Measurements from ENCODE around the gene GGCX.
A peak's percentile ranks its signal among the peaks of the same experiment; 100 is the strongest.
"Not testable (repeated sequence)": the region's sequence is repeated elsewhere in the genome, so short reads cannot be mapped to it uniquely, and the experiment has no call there.

Gene GGCX

GRCh38 chr2:85566265-85566664, 5.0 kb upstream of the GGCX start:
- peaks cover 5% of the 10 kb centered on the region for H3K27me3 ChIP-seq (ENCODE audit: insufficient read depth, low read length, poor library complexity)
- no peak overlapping the region for H2BK5ac ChIP-seq (ENCODE audit: low read length)
- no peak overlapping the region for H3K9ac ChIP-seq (ENCODE audit: low read length)
- no peak overlapping the region for H3K23ac ChIP-seq (ENCODE audit: low read length)
- WGBS (ENCODE audit: extremely low coverage, insufficient coverage, low lambda C conversion rate) = no CpG with 5 or more reads among the region's 4 CpGs
- H2BK15ac ChIP-seq (replicated peaks; ENCODE audit: low read depth) = no peak overlapping the region
- no peak overlapping the region for H3K4me3 ChIP-seq (ENCODE audit: low read length)
- no peaks in the 10 kb centered on the region for H3K4me1 ChIP-seq (ENCODE audit: control insufficient read depth, low read depth, low read length)
- H3K56ac ChIP-seq (ENCODE audit: low read length) = no peak overlapping the region
- H2BK120ac ChIP-seq (ENCODE audit: low read depth, low read length) = no peak overlapping the region
- H4K5ac ChIP-seq (ENCODE audit: low read length) = no peak overlapping the region
- H3K4ac ChIP-seq (ENCODE audit: low read depth, low read length) = no peak overlapping the region
- H3K18ac ChIP-seq (ENCODE audit: low read length) = no peak overlapping the region
- H3K27ac ChIP-seq (ENCODE audit: low read depth, low read length) = no peak overlapping the region
- no peak for DNase-seq
- no peaks in the 10 kb centered on the region for H3K79me1 ChIP-seq (ENCODE audit: low read length)
- H3K79me2 ChIP-seq (ENCODE audit: control insufficient read depth, insufficient read depth, low read length) = no peaks in the 10 kb centered on the region
- H2AK5ac ChIP-seq (ENCODE audit: low read length) = no peak overlapping the region
- no peaks in the 10 kb centered on the region for H3K36me3 ChIP-seq (ENCODE audit: control insufficient read depth, insufficient read depth, low read length)
- H4K8ac ChIP-seq (ENCODE audit: low read depth, low read length) = no peak overlapping the region
- H3K4me2 ChIP-seq (ENCODE audit: low read length) = no peak overlapping the region

DNA sequence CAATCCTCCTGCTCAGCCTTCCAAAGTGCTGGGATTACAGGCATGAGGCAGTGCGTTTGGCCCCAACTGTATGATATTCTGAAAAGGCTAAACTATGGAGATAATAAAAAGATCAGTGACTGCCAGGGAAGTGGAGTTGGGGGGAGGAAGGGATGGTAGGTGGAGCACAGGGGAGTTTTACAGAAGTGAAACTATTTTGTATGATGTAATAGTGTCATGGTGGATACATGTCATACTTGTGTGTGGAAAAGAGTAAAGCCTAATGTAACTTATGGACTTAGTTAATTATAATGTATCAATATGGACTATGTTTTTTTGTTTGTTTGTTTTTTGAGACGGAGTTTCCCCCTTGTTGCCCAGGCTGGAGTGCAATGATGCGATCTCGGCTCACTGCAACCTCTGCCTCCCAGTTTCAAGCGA, 2.9 kb upstream of the GGCX start:
- H2BK15ac ChIP-seq (replicated peaks; ENCODE audit: low read depth) = no peak overlapping the region
- H2AK5ac ChIP-seq (ENCODE audit: low read length) = no peak overlapping the region
- H3K4me3 ChIP-seq (ENCODE audit: low read length) = no peak overlapping the region
- no peaks in the 10 kb centered on the region for H3K4me1 ChIP-seq (ENCODE audit: control insufficient read depth, low read depth, low read length)
- no peaks in the 10 kb centered on the region for H3K36me3 ChIP-seq (ENCODE audit: control insufficient read depth, insufficient read depth, low read length)
- no peak overlapping the region for H3K9ac ChIP-seq (ENCODE audit: low read length)
- no peak overlapping the region for H4K8ac ChIP-seq (ENCODE audit: low read depth, low read length)
- H3K79me2 ChIP-seq (ENCODE audit: control insufficient read depth, insufficient read depth, low read length) = peaks cover 12% of the 10 kb centered on the region
- no peak overlapping the region for H2BK5ac ChIP-seq (ENCODE audit: low read length)
- H3K27me3 ChIP-seq (ENCODE audit: insufficient read depth, low read length, poor library complexity) = no peaks in the 10 kb centered on the region
- H3K79me1 ChIP-seq (ENCODE audit: low read length) = peaks cover 3% of the 10 kb centered on the region
- H4K5ac ChIP-seq (ENCODE audit: low read length) = no peak overlapping the region
- no CpG with 5 or more reads among the region's 5 CpGs for WGBS (ENCODE audit: extremely low coverage, insufficient coverage, low lambda C conversion rate)
- no peak overlapping the region for H3K23ac ChIP-seq (ENCODE audit: low read length)
- no peak overlapping the region for H3K27ac ChIP-seq (ENCODE audit: low read depth, low read length)
- H3K18ac ChIP-seq (ENCODE audit: low read length) = no peak overlapping the region
- no peak overlapping the region for H3K4ac ChIP-seq (ENCODE audit: low read depth, low read length)
- no peak overlapping the region for H3K56ac ChIP-seq (ENCODE audit: low read length)
- DNase-seq = no peak
- no peak overlapping the region for H3K4me2 ChIP-seq (ENCODE audit: low read length)
- no peak overlapping the region for H2BK120ac ChIP-seq (ENCODE audit: low read depth, low read length)

- no peak overlapping the region for H3K23ac ChIP-seq (ENCODE audit: low read length)
- H3K9ac ChIP-seq (ENCODE audit: low read length) = peak overlapping the region; percentile 70
- H2AK5ac ChIP-seq (ENCODE audit: low read length) = no peak overlapping the region
- H3K27ac ChIP-seq (ENCODE audit: low read depth, low read length) = no peak overlapping the region
- no peaks in the 10 kb centered on the region for H3K4me1 ChIP-seq (ENCODE audit: control insufficient read depth, low read depth, low read length)
- no peak overlapping the region for H2BK15ac ChIP-seq (replicated peaks; ENCODE audit: low read depth)
- no peak overlapping the region for H2BK5ac ChIP-seq (ENCODE audit: low read length)
- H3K4me2 ChIP-seq (ENCODE audit: low read length) = peak overlapping the region; percentile 94
- peaks cover 18% of the 10 kb centered on the region for H3K79me2 ChIP-seq (ENCODE audit: control insufficient read depth, insufficient read depth, low read length)
- peaks cover 17% of the 10 kb centered on the region for H3K79me1 ChIP-seq (ENCODE audit: low read length)
- H3K27me3 ChIP-seq (ENCODE audit: insufficient read depth, low read length, poor library complexity) = no peaks in the 10 kb centered on the region
- no peak for DNase-seq
- no peak overlapping the region for H2BK120ac ChIP-seq (ENCODE audit: low read depth, low read length)
- no peak overlapping the region for H4K8ac ChIP-seq (ENCODE audit: low read depth, low read length)
- H3K18ac ChIP-seq (ENCODE audit: low read length) = peak overlapping the region; percentile 77
- no peak overlapping the region for H4K5ac ChIP-seq (ENCODE audit: low read length)
- peak overlapping the region; percentile 78 for H3K4ac ChIP-seq (ENCODE audit: low read depth, low read length)
- peak overlapping the region; percentile 57 for H3K4me3 ChIP-seq (ENCODE audit: low read length)
- peaks cover 1% of the 10 kb centered on the region for H3K36me3 ChIP-seq (ENCODE audit: control insufficient read depth, insufficient read depth, low read length)
- WGBS (ENCODE audit: extremely low coverage, insufficient coverage, low lambda C conversion rate) = no CpG with 5 or more reads among the region's 14 CpGs
- H3K56ac ChIP-seq (ENCODE audit: low read length) = peak overlapping the region; percentile 78
Observed at GRCh38 chr2:85560812-85561279, 447 bp downstream of the GGCX start.

- peaks cover 17% of the 10 kb centered on the region for H3K79me1 ChIP-seq (ENCODE audit: low read length)
- WGBS (ENCODE audit: extremely low coverage, insufficient coverage, low lambda C conversion rate) = no CpG with 5 or more reads among the region's 12 CpGs
- H3K4ac ChIP-seq (ENCODE audit: low read depth, low read length); H4K8ac ChIP-seq (ENCODE audit: low read depth, low read length); H4K5ac ChIP-seq (ENCODE audit: low read length); H2BK15ac ChIP-seq (replicated peaks; ENCODE audit: low read depth); H2BK120ac ChIP-seq (ENCODE audit: low read depth, low read length); H2AK5ac ChIP-seq (ENCODE audit: low read length); H3K4me1 ChIP-seq (ENCODE audit: control insufficient read depth, low read depth, low read length); H3K36me3 ChIP-seq (ENCODE audit: control insufficient read depth, insufficient read depth, low read length); H3K18ac ChIP-seq (ENCODE audit: low read length); H2BK5ac ChIP-seq (ENCODE audit: low read length); DNase-seq; H3K27me3 ChIP-seq (ENCODE audit: insufficient read depth, low read length, poor library complexity); H3K27ac ChIP-seq (ENCODE audit: low read depth, low read length); H3K23ac ChIP-seq (ENCODE audit: low read length): not testable (repeated sequence)
- peak overlapping the region; percentile 57 for H3K4me3 ChIP-seq (ENCODE audit: low read length)
- H3K9ac ChIP-seq (ENCODE audit: low read length) = peak overlapping the region; percentile 70
- peak overlapping the region; percentile 78 for H3K56ac ChIP-seq (ENCODE audit: low read length)
- H3K79me2 ChIP-seq (ENCODE audit: control insufficient read depth, insufficient read depth, low read length) = peaks cover 18% of the 10 kb centered on the region
- H3K4me2 ChIP-seq (ENCODE audit: low read length) = peak overlapping the region; percentile 94
Observed at GRCh38 chr2:85560403-85560726, 928 bp downstream of the GGCX start.

GRCh38 chr2:85558160-85558559, 3.1 kb downstream of the GGCX start:
- H3K4me3 ChIP-seq (ENCODE audit: low read length) = no peak overlapping the region
- no peak overlapping the region for H2BK5ac ChIP-seq (ENCODE audit: low read length)
- H3K79me1 ChIP-seq (ENCODE audit: low read length) = peaks cover 17% of the 10 kb centered on the region
- no peaks in the 10 kb centered on the region for H3K4me1 ChIP-seq (ENCODE audit: control insufficient read depth, low read depth, low read length)
- no CpG with 5 or more reads among the region's 1 CpG for WGBS (ENCODE audit: extremely low coverage, insufficient coverage, low lambda C conversion rate)
- peaks cover 6% of the 10 kb centered on the region for H3K36me3 ChIP-seq (ENCODE audit: control insufficient read depth, insufficient read depth, low read length)
- H3K4ac ChIP-seq (ENCODE audit: low read depth, low read length) = no peak overlapping the region
- no peak overlapping the region for H3K4me2 ChIP-seq (ENCODE audit: low read length)
- H3K18ac ChIP-seq (ENCODE audit: low read length) = no peak overlapping the region
- no peak overlapping the region for H4K8ac ChIP-seq (ENCODE audit: low read depth, low read length)
- no peak overlapping the region for H3K23ac ChIP-seq (ENCODE audit: low read length)
- no peak overlapping the region for H3K9ac ChIP-seq (ENCODE audit: low read length)
- H2BK15ac ChIP-seq (replicated peaks; ENCODE audit: low read depth) = no peak overlapping the region
- no peaks in the 10 kb centered on the region for H3K27me3 ChIP-seq (ENCODE audit: insufficient read depth, low read length, poor library complexity)
- DNase-seq = no peak
- H2AK5ac ChIP-seq (ENCODE audit: low read length) = no peak overlapping the region
- H4K5ac ChIP-seq (ENCODE audit: low read length) = no peak overlapping the region
- no peak overlapping the region for H2BK120ac ChIP-seq (ENCODE audit: low read depth, low read length)
- peaks cover 18% of the 10 kb centered on the region for H3K79me2 ChIP-seq (ENCODE audit: control insufficient read depth, insufficient read depth, low read length)
- H3K27ac ChIP-seq (ENCODE audit: low read depth, low read length) = no peak overlapping the region
- H3K56ac ChIP-seq (ENCODE audit: low read length) = no peak overlapping the region

DNA sequence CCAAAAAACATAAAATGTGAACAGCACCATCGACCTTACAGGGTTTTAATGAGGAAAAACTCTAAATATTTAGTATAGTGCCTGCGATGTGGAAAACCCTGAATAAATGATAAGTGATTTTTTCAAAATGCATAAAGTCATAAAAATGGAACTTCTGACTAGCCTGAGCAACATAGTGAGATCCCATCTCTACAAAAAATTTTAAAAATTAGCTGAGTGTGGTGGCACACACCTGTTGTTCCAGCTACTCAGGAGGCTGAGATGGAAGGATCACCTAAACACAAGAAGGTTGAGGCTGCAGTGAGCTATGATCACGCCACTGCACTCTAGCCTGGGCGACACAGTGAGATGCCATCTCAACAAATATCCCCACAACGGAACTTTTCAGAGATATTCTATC, 4.2 kb downstream of the GGCX start:
- no peak overlapping the region for H3K4ac ChIP-seq (ENCODE audit: low read depth, low read length)
- no peak overlapping the region for H4K5ac ChIP-seq (ENCODE audit: low read length)
- no peak overlapping the region for H3K56ac ChIP-seq (ENCODE audit: low read length)
- WGBS (ENCODE audit: extremely low coverage, insufficient coverage, low lambda C conversion rate) = no CpG with 5 or more reads among the region's 5 CpGs
- peaks cover 11% of the 10 kb centered on the region for H3K36me3 ChIP-seq (ENCODE audit: control insufficient read depth, insufficient read depth, low read length)
- H3K4me2 ChIP-seq (ENCODE audit: low read length) = no peak overlapping the region
- peaks cover 17% of the 10 kb centered on the region for H3K79me1 ChIP-seq (ENCODE audit: low read length)
- H3K79me2 ChIP-seq (ENCODE audit: control insufficient read depth, insufficient read depth, low read length) = peaks cover 18% of the 10 kb centered on the region
- no peak overlapping the region for H2BK5ac ChIP-seq (ENCODE audit: low read length)
- H3K4me1 ChIP-seq (ENCODE audit: control insufficient read depth, low read depth, low read length) = no peaks in the 10 kb centered on the region
- H3K23ac ChIP-seq (ENCODE audit: low read length) = no peak overlapping the region
- H2AK5ac ChIP-seq (ENCODE audit: low read length) = no peak overlapping the region
- H3K18ac ChIP-seq (ENCODE audit: low read length) = no peak overlapping the region
- DNase-seq = no peak
- no peak overlapping the region for H4K8ac ChIP-seq (ENCODE audit: low read depth, low read length)
- no peak overlapping the region for H2BK120ac ChIP-seq (ENCODE audit: low read depth, low read length)
- H2BK15ac ChIP-seq (replicated peaks; ENCODE audit: low read depth) = no peak overlapping the region
- H3K9ac ChIP-seq (ENCODE audit: low read length) = no peak overlapping the region
- no peak overlapping the region for H3K27ac ChIP-seq (ENCODE audit: low read depth, low read length)
- H3K27me3 ChIP-seq (ENCODE audit: insufficient read depth, low read length, poor library complexity) = no peaks in the 10 kb centered on the region
- no peak overlapping the region for H3K4me3 ChIP-seq (ENCODE audit: low read length)

Measured in mesendoderm (in vitro differentiated cells).